Ovary (tissue), 3 donors: ENCODE data around the gene ACSF3.

Experiments used
- POLR2A ChIP-seq: fragments of 450-650 bp; IDR thresholded peaks from one replicate; pipeline ENCODE4 v1.6.1; 2017; ENCODE audit warnings: antibody characterized with exemption, mild to moderate bottlenecking, moderate library complexity
- TF ChIP-seq, protein P1 (sequence below), 3 donors: fragments of 450-650 bp in 2 of 3; fragments of 200-600 bp in 1 of 3; IDR thresholded peaks; one replicate each; pipeline versions ENCODE4 v1.5.1 to v1.8.0; 2016 to 2022; ENCODE audit warnings: antibody characterized with exemption in 3 of 3, mild to moderate bottlenecking in 1 of 3
- donor health status: DM: no; HTN: no; CAD: no.

GRCh38 chr16:89164436-89164835, 70.8 kb downstream of the ACSF3 start:
- TF ChIP-seq, protein P1, sequence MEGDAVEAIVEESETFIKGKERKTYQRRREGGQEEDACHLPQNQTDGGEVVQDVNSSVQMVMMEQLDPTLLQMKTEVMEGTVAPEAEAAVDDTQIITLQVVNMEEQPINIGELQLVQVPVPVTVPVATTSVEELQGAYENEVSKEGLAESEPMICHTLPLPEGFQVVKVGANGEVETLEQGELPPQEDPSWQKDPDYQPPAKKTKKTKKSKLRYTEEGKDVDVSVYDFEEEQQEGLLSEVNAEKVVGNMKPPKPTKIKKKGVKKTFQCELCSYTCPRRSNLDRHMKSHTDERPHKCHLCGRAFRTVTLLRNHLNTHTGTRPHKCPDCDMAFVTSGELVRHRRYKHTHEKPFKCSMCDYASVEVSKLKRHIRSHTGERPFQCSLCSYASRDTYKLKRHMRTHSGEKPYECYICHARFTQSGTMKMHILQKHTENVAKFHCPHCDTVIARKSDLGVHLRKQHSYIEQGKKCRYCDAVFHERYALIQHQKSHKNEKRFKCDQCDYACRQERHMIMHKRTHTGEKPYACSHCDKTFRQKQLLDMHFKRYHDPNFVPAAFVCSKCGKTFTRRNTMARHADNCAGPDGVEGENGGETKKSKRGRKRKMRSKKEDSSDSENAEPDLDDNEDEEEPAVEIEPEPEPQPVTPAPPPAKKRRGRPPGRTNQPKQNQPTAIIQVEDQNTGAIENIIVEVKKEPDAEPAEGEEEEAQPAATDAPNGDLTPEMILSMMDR (IDR thresholded peaks at IDR 0.05), result no peak
- TF ChIP-seq POLR2A, result no peak
